ACHN (cell line): ENCODE measurements around the gene PLLP.
"Not testable (repeated sequence)": the region's sequence is repeated elsewhere in the genome, so short reads cannot be mapped to it uniquely, and the experiment has no call there.

ENCODE experiments used
- DNase-seq: peaks from one replicate; pipeline ENCODE4 v3.0.0-alpha.2; 2015
- in situ Hi-C: cut with HindIII; loops from 2 replicates; pipeline ENCODE4 v1.10.0; 2017; ENCODE audit warnings: low sequenced_read_pairs, low pct_ligation_motif_present, low pct_unique_long_range_greater_than_20kb

The PLLP gene

DNA sequence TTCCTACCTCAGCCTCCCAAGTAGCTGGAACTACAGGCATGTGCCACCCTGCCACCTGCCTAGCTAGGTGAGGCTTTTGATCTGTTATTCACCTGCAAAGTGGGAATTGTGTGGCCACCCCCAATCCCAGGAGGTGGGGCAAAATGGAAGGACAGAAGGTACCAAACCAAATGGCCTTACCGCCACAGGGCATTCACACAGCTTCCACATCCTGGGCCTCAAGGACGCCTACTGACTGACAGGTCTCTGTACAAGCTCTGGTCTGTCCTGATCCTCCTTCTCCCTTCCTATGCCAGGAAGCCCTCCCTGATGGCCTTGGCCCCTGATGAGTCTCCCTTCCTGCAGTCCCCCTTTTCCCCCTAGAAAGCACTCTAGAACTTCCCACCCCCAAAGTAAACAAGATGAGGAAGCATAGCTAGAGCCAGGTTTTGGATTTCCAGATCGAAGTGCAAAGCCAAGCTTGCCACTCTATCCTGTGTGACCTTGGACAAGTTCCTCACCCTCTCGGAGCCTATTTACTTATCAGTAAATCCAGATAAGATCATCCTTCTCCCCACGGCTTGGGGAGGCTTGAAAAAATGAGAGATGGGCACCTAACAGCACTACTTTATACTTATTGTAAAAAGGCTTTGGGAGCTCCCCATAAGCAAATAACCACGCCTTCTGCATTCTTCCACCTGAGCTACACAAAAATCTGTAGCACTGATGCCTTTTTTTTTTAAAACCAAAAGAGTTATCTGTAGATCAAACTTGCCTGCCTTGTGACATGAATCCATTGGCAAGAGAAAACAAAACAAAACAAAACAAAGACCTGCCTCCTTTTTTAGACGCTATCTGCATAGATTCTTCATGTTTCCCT, 4.5 kb downstream of the PLLP start:
- no peak for DNase-seq
- in situ Hi-C loops: no loop called here

DNA sequence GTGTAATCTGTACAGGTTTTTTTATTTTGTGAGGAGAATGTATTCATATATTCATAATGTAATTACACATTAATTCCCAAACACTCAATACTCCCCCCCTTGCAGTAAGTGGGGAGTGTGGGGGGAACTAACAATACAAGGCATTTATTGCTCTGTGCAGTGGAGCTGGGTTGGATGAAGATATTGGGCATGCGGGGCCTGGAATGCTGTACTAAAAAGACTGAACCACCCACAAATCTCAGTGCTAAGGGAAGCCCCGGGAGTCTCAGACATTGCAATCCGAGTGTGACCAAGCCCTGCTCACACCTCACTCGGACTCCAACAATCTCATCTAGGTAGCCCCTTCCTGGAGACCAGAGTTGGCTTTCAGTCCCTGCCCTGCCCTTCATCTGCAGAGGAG, 6.0 kb downstream of the PLLP start:
- in situ Hi-C loops: no loop called here
- no peak for DNase-seq

- peak; percentile 96 for DNase-seq
- in situ Hi-C loops: no loop called here
Observed at GRCh38 chr16:57277586-57277985, 6.9 kb downstream of the PLLP start.

DNA sequence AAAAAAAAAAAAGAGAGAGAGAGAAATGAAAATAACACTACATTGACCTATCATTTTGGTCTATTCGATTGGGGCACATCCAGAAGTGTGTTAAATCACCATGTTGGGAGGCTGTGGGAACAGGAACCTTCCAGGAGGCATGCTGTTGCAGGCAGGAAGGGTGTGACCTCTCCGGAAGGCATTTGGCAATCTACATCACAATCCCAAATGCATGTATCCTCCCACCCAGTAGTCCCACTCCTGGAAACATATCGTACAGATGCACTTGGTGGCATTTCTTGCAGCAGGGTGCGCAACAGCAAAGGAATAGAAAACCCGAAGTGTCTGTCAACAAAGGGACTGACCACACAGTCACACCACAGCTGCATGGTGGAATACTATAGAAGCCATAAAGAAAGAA, 7.9 kb downstream of the PLLP start:
- no peak for DNase-seq
- in situ Hi-C loops: no loop called here

DNA sequence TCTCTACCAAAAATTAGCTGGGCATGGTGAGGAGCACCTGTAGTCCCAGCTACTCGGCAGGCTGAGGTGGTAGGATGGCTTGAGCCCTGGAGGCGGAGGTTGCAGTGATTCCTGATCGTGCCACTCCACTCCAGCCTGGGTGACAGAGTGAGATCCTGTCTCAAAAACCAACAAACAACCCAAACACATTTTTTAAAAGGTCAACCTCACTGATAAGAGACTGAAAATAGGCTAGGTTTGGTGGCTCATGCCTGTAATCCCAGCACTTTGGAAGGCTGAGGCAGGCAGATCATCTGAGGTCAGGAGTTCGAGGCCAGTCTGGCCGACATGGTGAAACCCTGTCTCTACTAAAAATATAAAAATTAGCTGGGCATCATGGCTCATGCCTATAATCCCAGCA, 8.5 kb downstream of the PLLP start:
- in situ Hi-C loops, DNase-seq: not testable (repeated sequence)

DNA sequence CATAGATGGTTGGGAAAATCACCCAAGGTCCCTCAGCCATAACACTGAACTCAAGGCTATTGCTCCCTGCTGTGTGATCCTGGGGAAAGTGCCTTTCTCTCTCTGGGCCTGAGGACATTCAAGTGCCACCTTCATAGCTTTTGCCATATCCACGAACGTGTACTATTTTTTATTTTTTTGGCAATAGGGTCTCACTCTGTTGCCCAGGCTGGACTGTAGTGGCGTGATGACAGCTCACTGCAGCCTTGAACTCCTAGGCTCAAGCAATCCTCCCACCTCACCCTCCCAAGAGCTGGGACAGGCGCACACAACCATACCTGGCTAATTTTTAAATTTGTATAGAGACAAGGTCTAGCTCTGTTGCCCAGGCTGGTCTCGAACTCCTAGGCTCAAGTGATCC, 10.6 kb downstream of the PLLP start:
- no peak for DNase-seq
- in situ Hi-C loops: no loop called here

GRCh38 chr16:57273359-57273758, 11.1 kb downstream of the PLLP start:
- in situ Hi-C loops: no loop called here
- no peak for DNase-seq

GRCh38 chr16:57271867-57272495, 12.5 kb downstream of the PLLP start:
- DNase-seq: no peak
- in situ Hi-C loops: no loop called here

GRCh38 chr16:57271063-57271345, 13.5 kb downstream of the PLLP start:
- no peak for DNase-seq
- in situ Hi-C loops: no loop called here

- in situ Hi-C loops: no loop called here
- DNase-seq: no peak
Observed at GRCh38 chr16:57270221-57271062, 14.0 kb downstream of the PLLP start.

DNA sequence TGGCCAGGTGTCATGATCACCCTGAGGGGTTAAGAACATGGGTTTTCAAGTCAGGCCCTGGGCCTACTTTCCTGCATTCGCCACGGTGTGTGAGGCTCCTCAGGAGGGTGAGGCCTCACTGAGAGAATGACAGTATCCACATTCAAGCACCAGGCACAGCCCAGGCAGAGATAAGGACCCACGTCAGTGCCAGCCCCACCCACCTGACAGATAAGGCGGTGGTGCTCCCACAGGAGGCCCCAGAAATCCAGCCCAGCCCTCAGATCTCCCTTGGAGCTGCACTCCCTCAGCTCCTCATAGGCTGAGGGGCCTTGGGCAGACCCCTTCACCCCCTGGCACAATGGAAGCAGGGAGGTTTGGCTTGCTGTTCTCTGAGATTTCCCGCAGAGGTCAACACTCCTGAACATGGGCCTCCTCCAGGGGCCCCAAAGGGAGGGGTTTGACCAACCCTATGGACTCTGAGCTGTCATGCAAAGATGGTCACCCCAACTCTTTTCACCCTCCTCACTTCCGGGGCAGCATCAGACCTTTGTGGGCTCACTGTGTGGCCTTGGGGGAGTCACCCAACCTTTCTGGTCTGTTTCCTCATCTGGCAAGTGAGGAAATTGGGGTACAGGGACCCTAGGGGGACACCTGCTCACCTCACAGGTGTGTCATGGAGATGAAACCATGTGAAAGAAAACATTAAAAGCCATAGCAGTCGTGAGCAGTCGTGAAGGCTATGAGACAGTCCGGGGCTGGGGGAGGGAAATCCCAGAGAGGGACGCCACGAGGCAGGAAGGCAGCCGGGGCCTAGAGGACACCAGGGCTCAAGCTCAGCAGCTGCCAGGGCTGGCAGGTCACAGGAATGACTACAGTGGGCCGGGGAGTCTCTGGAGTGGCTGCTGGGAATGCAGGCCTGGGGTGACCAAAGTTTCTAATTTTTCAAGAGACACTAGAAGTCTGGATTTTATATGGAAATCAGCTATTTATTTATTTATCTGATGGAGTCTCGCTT, 15.4 kb downstream of the PLLP start:
- in situ Hi-C loops: no loop called here
- DNase-seq: no peak

GRCh38 chr16:57267343-57267742, 17.1 kb downstream of the PLLP start:
- DNase-seq, in situ Hi-C loops: not testable (repeated sequence)

DNA sequence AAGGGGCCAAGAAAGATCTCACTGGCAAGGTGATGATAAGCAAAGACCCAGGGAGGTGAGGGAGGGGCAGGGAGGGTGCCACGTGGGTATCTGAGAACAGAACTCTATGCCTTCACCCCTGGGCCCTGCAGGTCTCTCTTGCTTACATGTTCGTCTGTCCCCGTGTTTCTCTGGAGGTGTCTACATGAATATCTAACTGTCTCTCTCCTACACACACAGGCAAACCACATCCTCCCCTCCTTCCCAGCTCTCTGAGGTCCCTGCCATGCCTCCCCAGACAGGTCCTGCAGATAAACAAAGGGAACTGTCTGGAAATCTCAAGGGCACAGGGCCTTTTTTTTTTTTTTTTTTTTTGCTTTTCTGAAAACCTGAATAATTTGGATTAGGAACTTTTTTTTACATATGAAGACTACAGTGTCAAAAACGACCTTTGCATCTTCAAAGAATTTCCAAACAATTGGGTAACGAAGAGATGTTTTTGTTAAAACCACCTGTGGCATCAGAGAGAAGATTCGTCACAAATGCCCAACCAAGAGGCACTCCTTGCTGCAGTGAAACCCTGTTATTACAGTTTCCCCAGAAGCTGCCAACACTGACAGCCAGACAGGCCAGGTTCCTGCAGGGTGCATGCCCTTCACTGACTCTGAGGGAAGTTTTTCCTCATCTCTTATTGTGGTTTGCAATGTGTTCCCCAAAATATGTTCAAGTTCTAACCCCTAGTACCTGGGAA, 17.8 kb downstream of the PLLP start:
- DNase-seq: peak; percentile 30
- in situ Hi-C loops: no loop called here

DNA sequence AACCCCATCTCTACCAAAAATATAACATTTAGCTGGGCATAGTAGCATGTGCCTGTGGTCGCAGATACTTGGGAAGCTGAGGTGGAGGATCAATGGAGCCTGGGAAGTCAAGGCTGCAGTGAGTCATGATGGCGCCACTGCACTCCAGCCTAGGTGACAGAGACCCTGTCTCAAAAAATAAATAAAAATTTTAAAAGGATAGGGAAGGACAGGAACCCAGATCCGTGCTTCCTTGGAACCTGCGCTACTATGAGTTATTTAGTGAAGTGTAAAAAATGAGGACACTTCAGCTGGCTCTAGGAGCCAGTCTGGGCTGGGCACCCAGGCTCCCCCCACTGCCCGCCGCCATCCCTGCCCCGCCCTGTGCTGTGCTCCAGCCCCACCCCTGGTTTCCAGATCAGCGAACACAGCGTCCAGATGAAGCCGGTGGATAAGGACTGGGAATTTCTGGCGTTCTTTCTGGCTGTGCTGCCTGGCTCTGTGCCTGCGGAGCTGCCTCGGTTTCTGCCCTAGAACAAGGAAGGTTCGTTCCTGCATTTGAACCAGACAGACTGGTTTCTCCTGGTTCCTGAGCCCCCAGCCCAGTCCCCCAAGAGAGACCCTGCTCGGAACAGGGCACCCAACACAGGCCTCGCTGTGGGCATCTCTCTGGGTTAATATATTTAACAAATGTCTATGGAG, 18.5 kb downstream of the PLLP start:
- DNase-seq: peak; percentile 92
- in situ Hi-C loops: no loop called here

DNA sequence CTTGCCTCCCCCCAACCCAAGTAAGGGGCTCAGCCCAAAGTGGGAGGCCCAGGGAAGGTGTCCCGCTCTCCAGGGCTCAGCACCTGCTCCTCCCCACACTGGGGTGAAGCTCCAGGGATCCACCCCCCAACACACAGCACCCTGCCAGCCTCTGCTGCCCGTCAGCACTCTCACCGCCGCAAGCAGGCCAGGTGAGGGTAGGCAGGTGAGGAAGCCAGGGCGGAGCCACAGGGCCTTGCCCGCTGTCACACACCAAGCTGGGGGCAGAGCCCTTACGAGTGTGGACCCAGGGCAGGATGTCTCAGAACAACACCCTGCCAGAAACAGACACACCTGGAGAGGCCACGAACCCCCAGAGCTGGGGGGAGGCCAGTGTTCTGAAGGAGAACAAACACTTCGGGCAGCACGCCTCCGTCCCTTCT, 19.5 kb downstream of the PLLP start:
- in situ Hi-C loops: no loop called here
- no peak for DNase-seq

DNA sequence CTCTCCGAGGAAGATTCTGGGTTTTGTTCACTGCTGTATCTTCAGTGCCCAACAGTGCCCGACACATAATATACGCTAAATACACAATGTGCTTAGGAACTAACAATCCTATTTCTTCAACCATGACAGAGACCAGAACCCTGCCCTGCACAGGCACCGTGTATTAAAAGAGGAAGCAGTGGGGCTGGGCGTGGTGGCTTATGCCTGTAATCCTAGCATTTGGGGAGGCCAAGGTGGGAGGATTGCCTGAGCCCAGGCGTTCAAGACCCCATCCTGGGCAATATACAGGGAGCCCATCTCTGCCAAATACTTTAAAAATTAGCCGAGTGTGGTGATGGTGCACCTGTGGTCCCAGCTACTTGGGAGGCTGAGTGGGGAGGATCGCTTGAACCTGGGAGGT, 20.1 kb downstream of the PLLP start:
- in situ Hi-C loops: no loop called here

More for the DNA sequence above, 20.1 kb downstream of the PLLP start:
- no peak for DNase-seq
